ENCODE data around the gene MME.

GRCh38 chr3:155079468-155079745 lies 712 bp upstream of the MME start:
- TF ChIP-seq CTCF (IDR thresholded peaks at IDR 0.05; ENCODE audit: low read depth, low read length, poor library complexity, severe bottlenecking), result no peak
- TF ChIP-seq EZH2phosphoT487 (IDR thresholded peaks at IDR 0.05; ENCODE audit: borderline replicate concordance, low read length), result no peak

All from DOHH2 (cell line).